CD4-positive, alpha-beta T cell (primary cell): ENCODE measurements around the gene KCNIP4. TPM values are rescaled to one million over a fixed set of nuclear protein-coding genes. Genes with fewer than 3 reads are reported as not detected.

ENCODE experiments used
- ATAC-seq: fragments of 200-7000 bp; cut with Tn5 transposase; one replicate; pipeline ENCODE4 v1.10.0; 2022; ENCODE audit warnings: mild to moderate bottlenecking; ENCODE audit not compliant: poor library complexity
- CTCF ChIA-PET: fragments of 350-600 bp; sonication (Branson Sonifier 250); formaldehyde crosslinking; loops from one replicate; lab custom pipeline; 2021; ENCODE audit warnings: antibody characterized with exemption, inconsistent platforms; lab: Charles Lee
- POLR2A ChIA-PET: fragments of 350-600 bp; sonication (Branson Sonifier 250); formaldehyde crosslinking; loops from one replicate; lab custom pipeline; 2021; ENCODE audit warnings: antibody characterized with exemption, inconsistent platforms; lab: Charles Lee
- DNase-seq, 14 experiments: peaks; one replicate each; pipeline ENCODE4 v3.0.0-alpha.2; 2013 to 2020; ENCODE audit warnings: mixed read lengths in 2 of 14
- H3K27ac ChIP-seq, 2 donors: one replicate each; pipeline versions ENCODE4 v1.5.1 to v1.7.0; 2013; ENCODE audit warnings: low read length in 2 of 2, low read depth in 1 of 2, mild to moderate bottlenecking in 1 of 2
- H3K27me3 ChIP-seq, 2 experiments: 1 replicate in 1 of 2; 2 replicates in 1 of 2; pipeline versions ENCODE4 v1.6.1 to v1.7.0; 2013; ENCODE audit warnings: low read length in 2 of 2, control low read depth in 1 of 2, mild to moderate bottlenecking in 1 of 2, moderate library complexity in 1 of 2; ENCODE audit not compliant: insufficient read depth in 2 of 2, control insufficient read depth in 1 of 2
- H3K36me3 ChIP-seq: one replicate; pipeline ENCODE4 v1.6.1; 2013; ENCODE audit warnings: low read length, control low read depth; ENCODE audit not compliant: insufficient read depth
- H3K4me1 ChIP-seq: one replicate; pipeline ENCODE4 v1.6.1; 2013; ENCODE audit warnings: low read length, control low read depth; ENCODE audit not compliant: insufficient read depth
- H3K4me3 ChIP-seq: one replicate; pipeline ENCODE4 v1.5.1; 2013; ENCODE audit warnings: mild to moderate bottlenecking, low read length, moderate library complexity
- H3K9me3 ChIP-seq, 2 experiments: 1 replicate in 1 of 2; 2 replicates in 1 of 2; pipeline versions ENCODE4 v1.6.1 to v1.7.0; 2013; ENCODE audit warnings: low read length in 2 of 2, mild to moderate bottlenecking in 2 of 2, control low read depth in 1 of 2, moderate library complexity in 1 of 2; ENCODE audit not compliant: control insufficient read depth in 1 of 2, insufficient read depth in 1 of 2
- H3K27ac Mint-ChIP-seq: one replicate; pipeline ENCODE4 v1.8.0; 2020; ENCODE audit warnings: mixed read lengths
- H3K27me3 Mint-ChIP-seq: one replicate; pipeline ENCODE4 v1.8.0; 2021; ENCODE audit warnings: mixed read lengths
- H3K36me3 Mint-ChIP-seq: one replicate; pipeline ENCODE4 v1.8.0; 2021; ENCODE audit warnings: low read depth, mixed read lengths
- H3K4me1 Mint-ChIP-seq: one replicate; pipeline ENCODE4 v1.8.0; 2021; ENCODE audit warnings: low read depth, mixed read lengths
- H3K4me3 Mint-ChIP-seq: one replicate; pipeline ENCODE4 v1.8.0; 2020; ENCODE audit warnings: mild to moderate bottlenecking, mixed read lengths
- H3K9me3 Mint-ChIP-seq: one replicate; pipeline ENCODE4 v1.8.0; 2020; ENCODE audit warnings: mixed read lengths
- intact Hi-C, 2 experiments: fragments of 100-400 bp; cut with DNase I in 1 of 2; cut with micrococcal nuclease in 1 of 2; formaldehyde crosslinking; loops; one replicate each; pipeline versions ENCODE4 v1.15.1 to v1.9.0; 2023 to 2025; cut with DNase I, micrococcal nuclease
- total RNA-seq, 174 experiments: library from RNA in 2 of 174; stranded (reverse) in 2 of 174; gene quantifications; one replicate each; pipeline ENCODE4 v1.2.3 and lab custom pipeline; 2021 to 2026
- TF ChIP-seq, protein P1 (sequence below): fragments of 200-600 bp; IDR thresholded peaks from one replicate; pipeline ENCODE4 v1.8.0; 2022; ENCODE audit warnings: antibody characterized with exemption, mild to moderate bottlenecking

KCNIP4 gene
- total RNA-seq, 2 experiments from 2014 or later = not detected

DNA sequence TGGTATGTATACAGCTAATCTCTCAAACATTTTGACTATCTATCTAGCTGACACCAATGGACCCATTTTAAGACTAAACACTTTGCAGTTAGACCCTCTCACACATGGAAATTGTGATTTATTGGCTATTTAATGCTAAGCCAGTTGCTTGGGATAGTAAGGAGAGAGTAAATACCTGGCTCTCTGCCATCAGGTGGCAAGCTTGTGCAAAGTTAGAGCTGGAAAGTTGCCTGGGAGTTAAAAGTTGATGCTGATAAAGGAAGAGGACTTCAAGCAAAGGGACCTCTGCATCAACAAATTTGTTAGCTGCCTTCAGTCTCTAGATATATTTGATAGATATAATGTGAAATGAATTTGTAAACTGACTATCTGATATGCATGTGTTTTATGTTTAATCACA, 1187.2 kb downstream of the KCNIP4 start:
- Histone ChIP-seq H3K4me3 (no peak overlapping the region), H3K4me1 (no peaks in the 10 kb centered on the region), H3K27ac (no peak overlapping the region), H3K27me3 (no peaks in the 10 kb centered on the region), H3K9me3 (no peaks in the 10 kb centered on the region), H3K36me3 (no peaks in the 10 kb centered on the region)
- Mint-ChIP-seq H3K9me3 (no peaks in the 10 kb centered on the region), H3K4me1 (no peaks in the 10 kb centered on the region), H3K27me3 (no peaks in the 10 kb centered on the region), H3K4me3 (no peak overlapping the region), H3K36me3 (no peaks in the 10 kb centered on the region), H3K27ac (no peak overlapping the region)
- intact Hi-C loops = no loop called here
- TF ChIP-seq, protein P1, sequence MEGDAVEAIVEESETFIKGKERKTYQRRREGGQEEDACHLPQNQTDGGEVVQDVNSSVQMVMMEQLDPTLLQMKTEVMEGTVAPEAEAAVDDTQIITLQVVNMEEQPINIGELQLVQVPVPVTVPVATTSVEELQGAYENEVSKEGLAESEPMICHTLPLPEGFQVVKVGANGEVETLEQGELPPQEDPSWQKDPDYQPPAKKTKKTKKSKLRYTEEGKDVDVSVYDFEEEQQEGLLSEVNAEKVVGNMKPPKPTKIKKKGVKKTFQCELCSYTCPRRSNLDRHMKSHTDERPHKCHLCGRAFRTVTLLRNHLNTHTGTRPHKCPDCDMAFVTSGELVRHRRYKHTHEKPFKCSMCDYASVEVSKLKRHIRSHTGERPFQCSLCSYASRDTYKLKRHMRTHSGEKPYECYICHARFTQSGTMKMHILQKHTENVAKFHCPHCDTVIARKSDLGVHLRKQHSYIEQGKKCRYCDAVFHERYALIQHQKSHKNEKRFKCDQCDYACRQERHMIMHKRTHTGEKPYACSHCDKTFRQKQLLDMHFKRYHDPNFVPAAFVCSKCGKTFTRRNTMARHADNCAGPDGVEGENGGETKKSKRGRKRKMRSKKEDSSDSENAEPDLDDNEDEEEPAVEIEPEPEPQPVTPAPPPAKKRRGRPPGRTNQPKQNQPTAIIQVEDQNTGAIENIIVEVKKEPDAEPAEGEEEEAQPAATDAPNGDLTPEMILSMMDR = no peak
- DNase-seq (no peak), ATAC-seq (no peak)
- ChIA-PET POLR2A (interaction anchor here (0.6 kb wide), 1 partner anchor 233 kb away, joined by 3 read pairs; no protein-coding TSS in a partner anchor), CTCF (interaction anchor here (1.3 kb wide), 1 partner anchor 12 kb away, joined by 4 read pairs; no protein-coding TSS in a partner anchor)

DNA sequence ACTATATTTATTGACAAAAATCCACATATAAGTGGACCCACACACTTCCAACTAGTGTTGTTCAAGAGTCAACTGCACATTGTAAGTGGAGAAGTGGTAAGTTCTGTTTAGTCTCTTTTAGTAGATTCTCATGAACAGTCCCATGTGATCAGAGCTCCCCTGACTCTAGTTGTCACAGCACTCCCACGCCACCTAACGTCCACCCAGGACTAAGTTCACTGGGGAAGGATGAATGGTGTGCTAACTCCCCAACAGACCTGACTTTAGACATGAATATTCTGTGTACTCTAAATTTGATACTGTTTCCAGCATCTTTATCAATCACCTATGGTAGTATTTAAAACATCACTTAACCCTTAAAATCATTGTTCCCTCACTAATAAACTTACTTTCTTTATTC, 1188.5 kb downstream of the KCNIP4 start:
- intact Hi-C loops = no loop called here
- DNase-seq (no peak), ATAC-seq (no peak)
- ChIA-PET CTCF (interaction anchor here (1.3 kb wide), 1 partner anchor 14 kb away, joined by 4 read pairs; no protein-coding TSS in a partner anchor), POLR2A (no interaction called here)
- H3K27ac ChIP-seq = no peak overlapping the region
- no peaks in the 10 kb centered on the region for H3K36me3 ChIP-seq
- Mint-ChIP-seq H3K27me3 (no peaks in the 10 kb centered on the region), H3K9me3 (no peaks in the 10 kb centered on the region), H3K4me1 (no peaks in the 10 kb centered on the region), H3K27ac (no peak overlapping the region), H3K36me3 (no peaks in the 10 kb centered on the region), H3K4me3 (no peak overlapping the region)
- H3K4me1 ChIP-seq = no peaks in the 10 kb centered on the region
- TF ChIP-seq, protein P1 = no peak
- no peaks in the 10 kb centered on the region for H3K27me3 ChIP-seq
- no peak overlapping the region for H3K4me3 ChIP-seq
- no peaks in the 10 kb centered on the region for H3K9me3 ChIP-seq

DNA sequence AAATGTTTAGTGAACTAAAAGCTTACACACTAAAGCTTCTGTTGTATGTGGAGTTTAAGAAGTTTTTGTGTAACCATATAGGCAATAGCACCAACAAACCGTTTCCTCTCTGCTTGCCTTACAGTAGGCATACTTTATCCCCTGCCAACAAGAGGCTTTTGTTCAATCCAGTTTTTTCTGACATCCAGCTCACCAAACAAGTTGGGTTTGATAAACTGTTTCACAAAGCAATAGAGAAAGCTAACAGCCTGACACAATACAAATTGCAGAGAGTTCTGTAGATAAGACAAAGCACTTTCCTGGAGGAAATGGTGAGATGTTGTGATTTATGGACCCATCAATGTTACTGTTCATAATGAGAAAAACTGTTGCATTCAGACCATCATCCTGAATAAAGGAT, 1194.5 kb downstream of the KCNIP4 start:
- ATAC-seq (no peak), DNase-seq (no peak)
- Mint-ChIP-seq H3K27me3 (no peaks in the 10 kb centered on the region), H3K4me3 (no peak overlapping the region), H3K9me3 (no peaks in the 10 kb centered on the region), H3K27ac (no peak overlapping the region), H3K4me1 (peaks cover 6% of the 10 kb centered on the region), H3K36me3 (peaks cover 19% of the 10 kb centered on the region)
- TF ChIP-seq, protein P1 = no peak
- Histone ChIP-seq H3K36me3 (no peaks in the 10 kb centered on the region), H3K27me3 (no peaks in the 10 kb centered on the region), H3K4me1 (no peaks in the 10 kb centered on the region), H3K4me3 (no peak overlapping the region), H3K27ac (no peak overlapping the region), H3K9me3 (no peaks in the 10 kb centered on the region)
- intact Hi-C loops = no loop called here
- ChIA-PET CTCF (no interaction called here), POLR2A (no interaction called here)
